ENCODE data around the gene FMNL2. TPM values are rescaled to one million over a fixed set of nuclear protein-coding genes. Genes with fewer than 3 reads are reported as not detected.

Gene FMNL2
- total RNA-seq, 1 donor from 2014 or later: 129 TPM

- ATAC-seq: no peak
- DNase-seq (ENCODE audit: low spot score): no peak
- intact Hi-C loops (cut with DNase I): no loop called here
Measured at GRCh38 chr2:152572031-152572430, 237.1 kb downstream of the FMNL2 start.

- DNase-seq (ENCODE audit: low spot score) (no peak), ATAC-seq (peak; percentile 71)
- intact Hi-C loops (cut with DNase I): no loop called here
Measured at GRCh38 chr2:152573168-152573567, 238.2 kb downstream of the FMNL2 start.

- ATAC-seq (no peak), DNase-seq (ENCODE audit: low spot score) (no peak)
- intact Hi-C loops (cut with DNase I): no loop called here
Measured at GRCh38 chr2:152577579-152577978, 242.6 kb downstream of the FMNL2 start.

GRCh38 chr2:152578573-152578972 lies 243.6 kb downstream of the FMNL2 start:
- no peak for DNase-seq (ENCODE audit: low spot score)
- no peak for ATAC-seq
- intact Hi-C loops (cut with DNase I): no loop called here

GRCh38 chr2:152580714-152581113 lies 245.7 kb downstream of the FMNL2 start:
- intact Hi-C loops (cut with DNase I): no loop called here
- ATAC-seq (no peak), DNase-seq (ENCODE audit: low spot score) (no peak)

- DNase-seq (ENCODE audit: low spot score): no peak
- intact Hi-C loops (cut with DNase I): no loop called here
- ATAC-seq: peak; percentile 55
Measured at GRCh38 chr2:152581360-152581759, 246.4 kb downstream of the FMNL2 start.

GRCh38 chr2:152582081-152582480 lies 247.1 kb downstream of the FMNL2 start:
- intact Hi-C loops (cut with DNase I): no loop called here
- DNase-seq (ENCODE audit: low spot score): no peak
- ATAC-seq: no peak

GRCh38 chr2:152583512-152584229 lies 248.7 kb downstream of the FMNL2 start:
- intact Hi-C loops (cut with DNase I): no loop called here
- no peak for ATAC-seq
- no peak for DNase-seq (ENCODE audit: low spot score)

- DNase-seq (ENCODE audit: low spot score) (no peak), ATAC-seq (peak; percentile 76)
- intact Hi-C loops (cut with DNase I): no loop called here
Measured at GRCh38 chr2:152584301-152584700, 249.3 kb downstream of the FMNL2 start.

- ATAC-seq (peak; percentile 74), DNase-seq (ENCODE audit: low spot score) (no peak)
- intact Hi-C loops (cut with DNase I): no loop called here
Measured at GRCh38 chr2:152585830-152586484, 251.0 kb downstream of the FMNL2 start.

GRCh38 chr2:152587187-152587947 lies 252.4 kb downstream of the FMNL2 start:
- intact Hi-C loops (cut with DNase I): no loop called here
- DNase-seq (ENCODE audit: low spot score): no peak
- no peak for ATAC-seq

GRCh38 chr2:152588998-152589397 lies 254.0 kb downstream of the FMNL2 start:
- ATAC-seq: no peak
- intact Hi-C loops (cut with DNase I): no loop called here

GRCh38 chr2:152594022-152594766 lies 259.2 kb downstream of the FMNL2 start:
- DNase-seq (ENCODE audit: low spot score) (no peak), ATAC-seq (peak; percentile 87)
- intact Hi-C loops (cut with DNase I): no loop called here

More at GRCh38 chr2:152588998-152589397, 254.0 kb downstream of the FMNL2 start:
- no peak for DNase-seq (ENCODE audit: low spot score)

GRCh38 chr2:152594792-152595191 lies 259.8 kb downstream of the FMNL2 start:
- intact Hi-C loops (cut with DNase I): no loop called here
- peak; percentile 92 for ATAC-seq
- DNase-seq (ENCODE audit: low spot score): peak; percentile 70

- DNase-seq (ENCODE audit: low spot score): no peak
- intact Hi-C loops (cut with DNase I): no loop called here
- ATAC-seq: no peak
Measured at GRCh38 chr2:152598975-152599759, 264.2 kb downstream of the FMNL2 start.

GRCh38 chr2:152600051-152600657 lies 265.2 kb downstream of the FMNL2 start:
- DNase-seq (ENCODE audit: low spot score): no peak
- intact Hi-C loops (cut with DNase I): no loop called here
- ATAC-seq: no peak

GRCh38 chr2:152600697-152601096 lies 265.7 kb downstream of the FMNL2 start:
- ATAC-seq: no peak
- no peak for DNase-seq (ENCODE audit: low spot score)
- intact Hi-C loops (cut with DNase I): no loop called here

- ATAC-seq (no peak), DNase-seq (ENCODE audit: low spot score) (no peak)
- intact Hi-C loops (cut with DNase I): no loop called here
Measured at GRCh38 chr2:152602750-152603149, 267.8 kb downstream of the FMNL2 start.
